Measurements from ENCODE around the gene GABRB1. TPM values are rescaled to one million over a fixed set of nuclear protein-coding genes. Genes with fewer than 3 reads are reported as not detected.

Gene GABRB1
- total RNA-seq, 2 experiments from 2014 or later: not detected

GRCh38 chr4:47275595-47275994 is 244.2 kb downstream of the GABRB1 start:
- Histone ChIP-seq H3K4me3 (ENCODE audit: low read depth, low read length, poor library complexity, severe bottlenecking) (no peak overlapping the region), H3K27ac (ENCODE audit: low read depth, low read length, poor library complexity, severe bottlenecking) (no peak overlapping the region), H3K9me2 (ENCODE audit: insufficient read depth, low read length) (no peaks in the 10 kb centered on the region), H3K9me3 (ENCODE audit: low read length) (no peaks in the 10 kb centered on the region), H3K4me2 (ENCODE audit: low read length) (no peak overlapping the region), H3K79me2 (ENCODE audit: insufficient read depth, low read depth, low read length) (no peaks in the 10 kb centered on the region), H2AFZ (ENCODE audit: low read length) (no peak overlapping the region), H3K4me1 (ENCODE audit: insufficient read depth, low read length, poor library complexity, severe bottlenecking) (no peaks in the 10 kb centered on the region), H3K36me3 (ENCODE audit: insufficient read depth, low read length) (no peaks in the 10 kb centered on the region), H4K20me1 (ENCODE audit: insufficient read depth, low read length) (no peaks in the 10 kb centered on the region)
- DNase-seq (ENCODE audit: low spot score): no peak
- intact Hi-C loops (cut with micrococcal nuclease; ENCODE audit: unreplicated experiment): no loop called here
- TF ChIP-seq EZH2phosphoT487 (IDR thresholded peaks at IDR 0.05; ENCODE audit: borderline replicate concordance, low read depth, low read length): no peak
- no peak for TF ChIP-seq CTCF (conservative IDR thresholded peaks at IDR 0.05; ENCODE audit: low read length)
- POLR2A ChIA-PET: no interaction called here
- CTCF ChIA-PET (ENCODE audit: unreplicated experiment): no interaction called here
- BruUV-seq (replicated peaks): no TSS peak

- Histone ChIP-seq H4K20me1 (ENCODE audit: insufficient read depth, low read length) (no peaks in the 10 kb centered on the region), H3K27ac (ENCODE audit: low read depth, low read length, poor library complexity, severe bottlenecking) (no peak overlapping the region), H3K4me1 (ENCODE audit: insufficient read depth, low read length, poor library complexity, severe bottlenecking) (no peaks in the 10 kb centered on the region), H3K9me3 (ENCODE audit: low read length) (no peaks in the 10 kb centered on the region), H3K36me3 (ENCODE audit: insufficient read depth, low read length) (no peaks in the 10 kb centered on the region), H2AFZ (ENCODE audit: low read length) (no peak overlapping the region), H3K4me2 (ENCODE audit: low read length) (no peak overlapping the region), H3K79me2 (ENCODE audit: insufficient read depth, low read depth, low read length) (no peaks in the 10 kb centered on the region), H3K9me2 (ENCODE audit: insufficient read depth, low read length) (no peaks in the 10 kb centered on the region), H3K4me3 (ENCODE audit: low read depth, low read length, poor library complexity, severe bottlenecking) (no peak overlapping the region)
- POLR2A ChIA-PET: no interaction called here
- TF ChIP-seq CTCF (conservative IDR thresholded peaks at IDR 0.05; ENCODE audit: low read length) (no peak), EZH2phosphoT487 (IDR thresholded peaks at IDR 0.05; ENCODE audit: borderline replicate concordance, low read depth, low read length) (no peak)
- intact Hi-C loops (cut with micrococcal nuclease; ENCODE audit: unreplicated experiment): no loop called here
- DNase-seq (ENCODE audit: low spot score): no peak
- CTCF ChIA-PET (ENCODE audit: unreplicated experiment): no interaction called here
- BruUV-seq (replicated peaks): no TSS peak
Measured at GRCh38 chr4:47278631-47279030, 247.3 kb downstream of the GABRB1 start.

GRCh38 chr4:47287735-47288134 is 256.4 kb downstream of the GABRB1 start:
- H3K9me2 ChIP-seq (ENCODE audit: insufficient read depth, low read length): no peaks in the 10 kb centered on the region
- H3K36me3 ChIP-seq (ENCODE audit: insufficient read depth, low read length): no peaks in the 10 kb centered on the region
- H3K79me2 ChIP-seq (ENCODE audit: insufficient read depth, low read depth, low read length): no peaks in the 10 kb centered on the region
- no peak overlapping the region for H2AFZ ChIP-seq (ENCODE audit: low read length)
- H3K27ac ChIP-seq (ENCODE audit: low read depth, low read length, poor library complexity, severe bottlenecking): no peak overlapping the region
- H3K4me1 ChIP-seq (ENCODE audit: insufficient read depth, low read length, poor library complexity, severe bottlenecking): no peaks in the 10 kb centered on the region
- BruUV-seq (replicated peaks): no TSS peak
- ChIA-PET POLR2A (interaction anchor here (0.6 kb wide), 1 partner anchor 436 kb away, joined by 5 read pairs; no protein-coding TSS in a partner anchor), CTCF (ENCODE audit: unreplicated experiment) (no interaction called here)
- TF ChIP-seq EZH2phosphoT487 (IDR thresholded peaks at IDR 0.05; ENCODE audit: borderline replicate concordance, low read depth, low read length): no peak
- TF ChIP-seq CTCF (conservative IDR thresholded peaks at IDR 0.05; ENCODE audit: low read length): no peak
- H3K4me3 ChIP-seq (ENCODE audit: low read depth, low read length, poor library complexity, severe bottlenecking): no peak overlapping the region
- no peak overlapping the region for H3K4me2 ChIP-seq (ENCODE audit: low read length)
- no peak for DNase-seq (ENCODE audit: low spot score)
- intact Hi-C loops (cut with micrococcal nuclease; ENCODE audit: unreplicated experiment): no loop called here
- no peaks in the 10 kb centered on the region for H4K20me1 ChIP-seq (ENCODE audit: insufficient read depth, low read length)
- no peaks in the 10 kb centered on the region for H3K9me3 ChIP-seq (ENCODE audit: low read length)
